ENCODE results near the gene IREB2.

The IREB2 gene

GRCh38 chr15:78479650-78480049 is 41.6 kb downstream of the IREB2 start:
- no peak for TF ChIP-seq CTCF (conservative IDR thresholded peaks at IDR 0.05; ENCODE audit: control insufficient read depth, insufficient read depth, low read depth, low read length)
- H3K4me3 ChIP-seq (ENCODE audit: control insufficient read depth, low read depth, low read length), result no peak overlapping the region
- DNase-seq (ENCODE audit: low read depth), result no peak

DNA sequence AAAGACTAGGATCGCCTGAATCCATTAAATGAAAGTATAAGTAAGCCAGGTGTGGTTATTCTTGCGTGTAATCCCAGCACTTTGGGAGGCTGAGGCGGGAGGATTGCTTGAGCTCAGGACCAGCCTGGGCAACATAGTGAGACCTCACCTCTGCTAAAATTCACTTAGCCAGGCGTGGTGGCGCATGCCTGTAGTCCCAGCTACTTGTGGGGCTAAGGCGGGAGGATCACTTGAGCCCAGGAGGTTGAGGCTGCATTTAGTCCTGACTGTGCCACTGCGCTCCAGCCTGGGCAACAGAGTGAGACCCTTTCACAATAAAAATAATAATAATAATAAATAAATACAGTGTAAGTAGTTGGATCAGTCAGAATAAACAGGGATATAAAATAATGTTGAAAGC is 43.9 kb downstream of the IREB2 start:
- H3K4me3 ChIP-seq (ENCODE audit: control insufficient read depth, low read depth, low read length), result no peak overlapping the region
- no peak for DNase-seq (ENCODE audit: low read depth)

GRCh38 chr15:78492872-78493271 is 54.9 kb downstream of the IREB2 start:
- peak; percentile 62 for DNase-seq (ENCODE audit: low read depth)

More for the DNA sequence above, 43.9 kb downstream of the IREB2 start:
- TF ChIP-seq CTCF (conservative IDR thresholded peaks at IDR 0.05; ENCODE audit: control insufficient read depth, insufficient read depth, low read depth, low read length), result no peak

DNA sequence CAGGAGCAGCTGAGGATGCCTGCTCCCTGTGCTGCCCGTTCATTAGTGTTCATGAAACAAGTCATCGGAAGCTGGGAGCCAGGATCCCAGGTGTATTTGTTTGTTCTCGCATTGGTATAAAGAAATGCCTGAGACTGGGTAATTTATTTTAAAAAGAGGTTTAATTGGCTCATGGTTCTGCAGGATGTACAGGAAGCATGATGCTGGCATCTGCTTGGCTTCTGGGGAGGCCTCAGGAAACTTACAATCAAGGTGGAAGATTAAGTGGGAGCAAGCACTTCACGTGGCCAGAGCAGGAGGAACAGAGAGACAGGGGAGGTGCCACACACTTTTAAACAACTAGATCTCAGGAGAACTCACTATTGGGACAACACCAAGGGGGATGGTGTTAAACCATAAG is 63.8 kb downstream of the IREB2 start:
- no peak for DNase-seq (ENCODE audit: low read depth)
- no peak for TF ChIP-seq CTCF (conservative IDR thresholded peaks at IDR 0.05; ENCODE audit: control insufficient read depth, insufficient read depth, low read depth, low read length)
- H3K4me3 ChIP-seq (ENCODE audit: control insufficient read depth, low read depth, low read length), result no peak overlapping the region

More at GRCh38 chr15:78492872-78493271, 54.9 kb downstream of the IREB2 start:
- no peak for TF ChIP-seq CTCF (conservative IDR thresholded peaks at IDR 0.05; ENCODE audit: control insufficient read depth, insufficient read depth, low read depth, low read length)
- no peak overlapping the region for H3K4me3 ChIP-seq (ENCODE audit: control insufficient read depth, low read depth, low read length)

- TF ChIP-seq CTCF (conservative IDR thresholded peaks at IDR 0.05; ENCODE audit: control insufficient read depth, insufficient read depth, low read depth, low read length), result no peak
- no peak for DNase-seq (ENCODE audit: low read depth)
- H3K4me3 ChIP-seq (ENCODE audit: control insufficient read depth, low read depth, low read length), result no peak overlapping the region
These were observed 64.6 kb downstream of the IREB2 start for GRCh38 chr15:78502641-78503040.

DNA sequence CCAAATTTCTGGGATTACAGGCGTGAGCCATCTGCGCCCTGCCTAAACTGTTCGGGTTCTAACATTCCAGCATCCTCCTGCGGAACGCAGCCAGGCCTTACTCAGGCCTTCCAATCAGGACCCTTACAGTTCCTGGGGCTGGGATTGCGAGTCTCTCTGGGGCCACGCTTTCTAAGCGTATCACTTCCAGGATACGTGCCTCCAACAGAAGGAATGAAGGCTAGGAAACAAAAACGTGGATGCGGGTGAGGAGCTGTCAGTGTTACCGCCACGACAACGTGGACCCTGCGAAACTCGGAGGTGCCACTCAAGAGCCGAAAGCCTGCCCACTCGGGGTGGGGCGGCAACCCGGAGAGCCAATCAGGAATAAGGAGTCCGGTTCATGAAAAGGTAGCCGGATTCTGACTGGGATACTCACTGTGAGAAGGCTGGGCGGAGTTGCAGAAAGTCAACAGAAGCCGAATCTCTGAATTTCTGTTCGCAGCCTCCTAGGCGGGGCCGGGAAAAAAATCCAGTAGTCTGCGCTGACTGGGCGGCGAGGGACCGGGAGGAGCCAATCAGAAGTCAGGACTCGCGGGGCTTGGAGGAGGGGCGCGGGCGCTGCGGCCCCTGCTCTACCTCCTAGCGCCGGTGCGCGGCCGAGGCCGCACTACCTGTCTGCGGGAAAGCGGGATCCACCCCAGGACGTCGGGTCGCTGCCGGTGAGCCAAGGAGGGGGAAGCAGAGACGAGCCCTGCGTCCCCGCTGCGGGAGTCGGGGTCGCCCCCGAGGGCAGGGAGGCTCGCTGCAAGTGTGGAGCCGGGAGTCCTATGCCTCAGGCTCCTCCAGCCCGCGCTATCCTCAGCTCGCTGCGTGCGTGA is 69.2 kb downstream of the IREB2 start, which contains the start of gene HYKK:
Gene HYKK (plus strand): TSS at position 607 of the 860 bp plus-strand sequence. CDS start 5,512 bp downstream, outside the sequence.
- H3K4me3 ChIP-seq (ENCODE audit: control insufficient read depth, low read depth, low read length), result peak within 1 kb of the TSS; percentile 69
- TF ChIP-seq CTCF (conservative IDR thresholded peaks at IDR 0.05; ENCODE audit: control insufficient read depth, insufficient read depth, low read depth, low read length), result no peak
- peak; percentile 95 for DNase-seq (ENCODE audit: low read depth)

Measured in fibroblast of mammary gland (primary cell).